GM23338 (cell line): Measurements from ENCODE around the gene RASA3. TPM values are rescaled to one million over a fixed set of nuclear protein-coding genes. Genes with fewer than 3 reads are reported as not detected.
A peak's percentile ranks its signal among the peaks of the same experiment; 100 is the strongest.

Experiments
- ATAC-seq: fragments of 200-7000 bp; cut with Tn5 transposase; 3 replicates; pipeline ENCODE4 v1.9.1; 2020
- DNase-seq: peaks from one replicate; pipeline ENCODE4 v3.0.0-alpha.2; 2015; ENCODE audit warnings: low spot score
- H2AFZ ChIP-seq: fragments of 200-600 bp; sonication (generic); 2 replicates; pipeline ENCODE4 v1.8.0; 2016; ENCODE audit warnings: antibody characterized with exemption, mild to moderate bottlenecking, moderate library complexity
- H3F3A ChIP-seq: fragments of 200-600 bp; sonication (generic); replicated peaks from 2 replicates; pipeline ENCODE4 v1.8.0; 2017; ENCODE audit warnings: antibody characterized with exemption, mixed run types, low read depth
- H3K27ac ChIP-seq: fragments of 200-600 bp; sonication (generic); 2 replicates; pipeline ENCODE4 v1.6.1; 2016; ENCODE audit warnings: low read depth
- H3K27me3 ChIP-seq: fragments of 200-600 bp; sonication (generic); 2 replicates; pipeline ENCODE4 v1.8.0; 2016; ENCODE audit warnings: mild to moderate bottlenecking, mixed run types, moderate library complexity; ENCODE audit not compliant: insufficient read depth
- H3K36me3 ChIP-seq: fragments of 200-600 bp; sonication (generic); 2 replicates; pipeline ENCODE4 v1.8.0; 2016; ENCODE audit warnings: mild to moderate bottlenecking; ENCODE audit not compliant: insufficient read depth
- H3K4me1 ChIP-seq: fragments of 200-600 bp; sonication (generic); 2 replicates; pipeline ENCODE4 v1.8.0; 2016; ENCODE audit warnings: mild to moderate bottlenecking, moderate library complexity; ENCODE audit not compliant: insufficient read depth
- H3K4me2 ChIP-seq: fragments of 200-600 bp; sonication (generic); 2 replicates; pipeline ENCODE4 v1.7.1; 2017; ENCODE audit warnings: mixed run types
- H3K4me3 ChIP-seq: fragments of 200-600 bp; sonication (generic); 2 replicates; pipeline ENCODE4 v1.6.1; 2016; ENCODE audit warnings: mixed run types
- H3K79me2 ChIP-seq: fragments of 200-600 bp; sonication (generic); replicated peaks from 2 replicates; pipeline ENCODE4 v1.8.0; 2017; ENCODE audit warnings: mild to moderate bottlenecking; ENCODE audit not compliant: insufficient read depth
- H3K9me2 ChIP-seq: fragments of 200-600 bp; sonication (generic); 2 replicates; pipeline ENCODE4 v1.8.0; 2017; ENCODE audit not compliant: insufficient read depth
- H4K20me1 ChIP-seq: fragments of 200-600 bp; sonication (generic); replicated peaks from 2 replicates; pipeline ENCODE4 v1.8.0; 2017; ENCODE audit warnings: mild to moderate bottlenecking; ENCODE audit not compliant: insufficient read depth
- H3K27ac Mint-ChIP-seq: 2 replicates; pipeline ENCODE4 v1.8.0; 2020; ENCODE audit warnings: inconsistent platforms, mild to moderate bottlenecking, moderate library complexity, mixed read lengths
- H3K27me3 Mint-ChIP-seq: 3 replicates; pipeline ENCODE4 v1.8.0; 2022; ENCODE audit warnings: low read depth, mild to moderate bottlenecking, moderate library complexity, mixed read lengths, inconsistent platforms; ENCODE audit not compliant: insufficient read depth, poor library complexity
- H3K36me3 Mint-ChIP-seq: 3 replicates; pipeline ENCODE4 v1.8.0; 2021; ENCODE audit warnings: low read depth, mild to moderate bottlenecking, inconsistent platforms, moderate library complexity, mixed read lengths
- H3K4me1 Mint-ChIP-seq: 3 replicates; pipeline ENCODE4 v1.8.0; 2020; ENCODE audit warnings: mild to moderate bottlenecking, inconsistent platforms, mixed read lengths
- H3K4me3 Mint-ChIP-seq: 3 replicates; pipeline ENCODE4 v1.8.0; 2021; ENCODE audit warnings: moderate library complexity, mild to moderate bottlenecking, inconsistent platforms, mixed read lengths
- H3K9me3 Mint-ChIP-seq: 3 replicates; pipeline ENCODE4 v1.8.0; 2020; ENCODE audit warnings: moderate library complexity, mild to moderate bottlenecking, inconsistent platforms, mixed read lengths
- CREB1 ChIP-seq: fragments of 250-450 bp; sonication (Bioruptor Pico); IDR thresholded peaks from 2 replicates; pipeline ENCODE4 v1.5.0; 2020; ENCODE audit warnings: low read depth, mild to moderate bottlenecking, moderate library complexity
- CTCF ChIP-seq, 2 experiments: fragments of 200-600 bp in 1 of 2; sonication (generic) in 1 of 2; conservative IDR thresholded peaks; 2 replicates each; pipeline versions ENCODE4 v1.5.1 to v1.6.1; 2016 to 2017; ENCODE audit warnings: antibody characterized with exemption in 2 of 2, low read depth in 2 of 2, mild to moderate bottlenecking in 2 of 2, moderate library complexity in 1 of 2
- ETS1 ChIP-seq: IDR thresholded peaks from 2 replicates; pipeline ENCODE4 v1.6.1; 2016; ENCODE audit warnings: antibody characterized with exemption
- EZH2 ChIP-seq: fragments of 200-600 bp; sonication (generic); IDR thresholded peaks from one replicate; pipeline ENCODE4 v1.8.0; 2017; ENCODE audit warnings: antibody characterized with exemption, mild to moderate bottlenecking, low read depth; ENCODE audit not compliant: unreplicated experiment
- JUNB ChIP-seq: IDR thresholded peaks from one replicate; pipeline ENCODE4 v1.6.1; 2016; ENCODE audit warnings: antibody characterized with exemption; ENCODE audit not compliant: unreplicated experiment
- NANOG ChIP-seq: IDR thresholded peaks from 2 replicates; pipeline ENCODE4 v1.6.1; 2016; ENCODE audit warnings: antibody characterized with exemption, borderline replicate concordance
- POLR2AphosphoS5 ChIP-seq: IDR thresholded peaks from 2 replicates; pipeline ENCODE4 v1.6.1; 2016; ENCODE audit warnings: antibody characterized with exemption, low read depth
- REST ChIP-seq: IDR thresholded peaks from one replicate; pipeline ENCODE4 v1.6.1; 2018; ENCODE audit warnings: antibody characterized with exemption; ENCODE audit not compliant: unreplicated experiment
- STAT1 ChIP-seq: IDR thresholded peaks from one replicate; pipeline ENCODE4 v1.6.1; 2016; ENCODE audit warnings: antibody characterized with exemption; ENCODE audit not compliant: unreplicated experiment
- ZNF331 ChIP-seq: fragments of 250-450 bp; sonication (Bioruptor Pico); IDR thresholded peaks from 2 replicates; pipeline ENCODE4 v1.5.0; 2020; ENCODE audit warnings: low read depth, mild to moderate bottlenecking, moderate library complexity
- polyA plus RNA-seq: library from polyadenylated mRNA; unstranded; fragments of >200 nt; fragmentation: Nextera tagmentation; extraction: Ambion mirVana; gene quantifications from 2 replicates; pipeline ENCODE4 v1.2.1, GENCODE V29; 2016
- total RNA-seq: library from RNA; depleted of rRNA; stranded (reverse); fragments of >200 nt; shearing (Covaris generic); gene quantifications from 2 replicates; pipeline ENCODE4 v1.2.3, GENCODE V29; 2014

Gene RASA3
- total and polyA plus RNA-seq, 2 experiments from 2014 or later, result 11.2 to 20.7 TPM

GRCh38 chr13:114152285-114152645 lies 19.8 kb upstream of the RASA3 start (continued):
- no peak for TF ChIP-seq CTCF (conservative IDR thresholded peaks at IDR 0.05; ENCODE audit: low read depth in 2 of 2)

GRCh38 chr13:114151565-114152284 lies 19.3 kb upstream of the RASA3 start:
- Histone ChIP-seq H3K27ac (no peak overlapping the region), H4K20me1 (no peaks in the 10 kb centered on the region), H3K4me3 (no peak overlapping the region), H3F3A (no peaks in the 10 kb centered on the region), H3K9me2 (peaks cover 7% of the 10 kb centered on the region; the same call in 1 of the 2 replicates), H3K27me3 (no peaks in the 10 kb centered on the region), H2AFZ (no peak overlapping the region), H3K79me2 (no peaks in the 10 kb centered on the region), H3K4me1 (no peaks in the 10 kb centered on the region), H3K4me2 (no peak overlapping the region), H3K36me3 (no peaks in the 10 kb centered on the region)
- Mint-ChIP-seq H3K36me3 (no peaks in the 10 kb centered on the region; the same call in 2 of the 3 replicates), H3K27ac (no peak overlapping the region), H3K9me3 (peaks cover 4% of the 10 kb centered on the region; the same call in 1 of the 3 replicates), H3K4me1 (peaks cover 10% of the 10 kb centered on the region), H3K27me3 (peaks cover 4% of the 10 kb centered on the region), H3K4me3 (no peak overlapping the region)
- no peak for TF ChIP-seq ZNF331 (CRISPR knock-in tag)
- no peak for TF ChIP-seq STAT1
- TF ChIP-seq CREB1, result no peak
- TF ChIP-seq JUNB, result no peak
- ATAC-seq (peak; percentile 46), DNase-seq (no peak)

- no peak for DNase-seq
- H3K36me3 ChIP-seq, result no peaks in the 10 kb centered on the region
- no peaks in the 10 kb centered on the region for H3F3A ChIP-seq
- no peaks in the 10 kb centered on the region for H3K27me3 ChIP-seq
- Mint-ChIP-seq H3K27ac (no peak overlapping the region; the same call in 1 of the 2 replicates), H3K4me1 (peaks cover 8% of the 10 kb centered on the region), H3K36me3 (no peaks in the 10 kb centered on the region), H3K9me3 (no peaks in the 10 kb centered on the region), H3K4me3 (no peak overlapping the region), H3K27me3 (peaks cover 2% of the 10 kb centered on the region)
- no peak for ATAC-seq
- no peaks in the 10 kb centered on the region for H3K4me1 ChIP-seq
- no peak overlapping the region for H2AFZ ChIP-seq
- no peaks in the 10 kb centered on the region for H4K20me1 ChIP-seq
- no peak overlapping the region for H3K4me3 ChIP-seq
- H3K4me2 ChIP-seq, result no peak overlapping the region
- H3K27ac ChIP-seq, result no peak overlapping the region
- H3K9me2 ChIP-seq, result peaks cover 7% of the 10 kb centered on the region; the same call in 1 of the 2 replicates
- H3K79me2 ChIP-seq, result no peaks in the 10 kb centered on the region
- no peak for TF ChIP-seq CREB1
- no peak for TF ChIP-seq JUNB
- no peak for TF ChIP-seq ETS1
- TF ChIP-seq EZH2, result no peak
- TF ChIP-seq POLR2AphosphoS5, result no peak
- TF ChIP-seq ZNF331 (CRISPR knock-in tag), result no peak
- no peak for TF ChIP-seq NANOG
- TF ChIP-seq REST, result no peak
Observed at GRCh38 chr13:114151031-114151430, 18.6 kb upstream of the RASA3 start.
